ENCODE measurements around the gene ZIC5.

ZIC5 gene

DNA sequence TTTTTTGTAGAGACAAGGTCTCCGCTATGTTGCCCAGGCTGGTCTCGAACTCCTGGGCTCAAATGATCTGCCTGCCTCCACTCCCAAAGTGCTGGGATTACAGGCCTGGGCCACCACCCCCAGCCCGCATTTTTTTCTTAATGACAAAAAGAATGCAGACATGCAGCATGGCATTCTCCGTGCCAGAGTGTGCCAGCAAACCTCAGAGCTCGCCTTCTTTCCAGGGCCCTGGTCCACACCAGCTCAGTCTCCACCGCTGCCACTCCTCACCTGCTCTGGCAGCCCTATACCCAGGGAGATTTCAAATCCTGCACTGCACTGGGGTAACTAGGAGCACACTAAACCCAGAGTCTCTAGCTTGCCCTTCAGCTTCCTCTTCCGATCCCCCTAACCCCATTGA lies 41.7 kb downstream of the ZIC5 start:
- no peak for DNase-seq

DNA sequence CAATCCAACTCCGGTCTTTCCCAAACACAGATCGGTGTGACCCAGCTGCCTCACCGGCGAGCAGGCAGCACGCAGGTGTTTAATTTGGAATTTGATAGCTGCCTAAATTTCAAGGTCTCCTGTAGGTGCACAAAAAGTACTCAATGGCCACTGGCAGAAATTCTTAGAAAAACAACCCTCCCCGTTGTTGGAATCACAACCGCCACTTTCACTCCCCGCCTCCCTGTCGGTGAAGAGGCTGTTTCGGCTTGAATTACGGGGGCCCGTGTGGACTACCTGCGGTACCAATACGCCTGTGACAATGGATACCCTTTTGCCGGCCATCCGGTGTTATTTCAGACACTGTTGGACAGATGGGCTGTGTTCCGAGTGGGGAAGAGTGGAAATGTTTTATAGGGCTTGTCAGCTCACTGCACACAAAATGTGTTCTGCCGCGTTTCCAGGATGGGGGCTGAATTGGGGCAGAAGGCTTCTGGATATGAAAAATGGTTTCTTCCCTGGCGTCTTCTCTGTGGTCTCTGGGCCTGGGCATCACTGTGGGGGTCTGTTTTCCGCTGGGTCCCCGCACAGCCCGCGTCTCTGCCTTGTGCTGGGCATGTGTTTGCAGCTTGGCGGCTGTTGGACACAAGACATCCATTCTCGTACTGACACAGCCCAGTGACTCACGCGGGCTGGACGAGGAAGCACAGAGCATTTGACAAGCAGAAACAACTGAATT lies 45.4 kb downstream of the ZIC5 start:
- DNase-seq = no peak

DNA sequence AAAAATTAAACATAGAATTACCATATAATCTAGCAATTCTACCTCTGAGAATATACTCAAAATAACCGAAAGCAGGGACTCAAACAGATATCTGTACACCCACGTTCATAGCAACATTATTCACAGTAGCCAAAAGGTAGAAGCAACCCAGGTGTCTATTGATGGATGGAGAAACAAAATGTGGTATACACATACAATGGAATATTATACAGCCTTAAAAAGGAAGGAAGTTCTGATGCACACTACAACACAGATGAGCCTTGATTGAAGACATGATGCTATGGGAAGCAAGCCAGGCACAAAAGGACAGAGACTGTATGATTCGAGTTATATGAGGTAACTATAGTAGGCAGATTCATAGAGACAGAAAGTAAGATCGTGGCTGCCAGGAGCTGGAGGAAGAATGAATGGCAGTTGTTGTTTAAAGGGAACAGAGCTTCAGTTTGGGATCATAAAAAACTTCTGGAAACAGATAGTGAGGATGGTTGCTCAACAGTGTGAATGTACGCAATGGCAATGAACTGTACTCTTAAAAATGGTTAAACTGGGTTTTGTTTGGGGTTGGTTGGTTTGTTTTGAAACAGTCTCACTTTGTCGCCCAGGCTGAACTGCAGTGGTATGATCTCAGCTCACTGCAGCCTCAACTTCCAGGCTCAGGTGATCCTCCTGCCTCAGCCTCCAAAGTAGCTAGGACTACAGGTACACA lies 47.5 kb downstream of the ZIC5 start:
- DNase-seq = no peak

DNA sequence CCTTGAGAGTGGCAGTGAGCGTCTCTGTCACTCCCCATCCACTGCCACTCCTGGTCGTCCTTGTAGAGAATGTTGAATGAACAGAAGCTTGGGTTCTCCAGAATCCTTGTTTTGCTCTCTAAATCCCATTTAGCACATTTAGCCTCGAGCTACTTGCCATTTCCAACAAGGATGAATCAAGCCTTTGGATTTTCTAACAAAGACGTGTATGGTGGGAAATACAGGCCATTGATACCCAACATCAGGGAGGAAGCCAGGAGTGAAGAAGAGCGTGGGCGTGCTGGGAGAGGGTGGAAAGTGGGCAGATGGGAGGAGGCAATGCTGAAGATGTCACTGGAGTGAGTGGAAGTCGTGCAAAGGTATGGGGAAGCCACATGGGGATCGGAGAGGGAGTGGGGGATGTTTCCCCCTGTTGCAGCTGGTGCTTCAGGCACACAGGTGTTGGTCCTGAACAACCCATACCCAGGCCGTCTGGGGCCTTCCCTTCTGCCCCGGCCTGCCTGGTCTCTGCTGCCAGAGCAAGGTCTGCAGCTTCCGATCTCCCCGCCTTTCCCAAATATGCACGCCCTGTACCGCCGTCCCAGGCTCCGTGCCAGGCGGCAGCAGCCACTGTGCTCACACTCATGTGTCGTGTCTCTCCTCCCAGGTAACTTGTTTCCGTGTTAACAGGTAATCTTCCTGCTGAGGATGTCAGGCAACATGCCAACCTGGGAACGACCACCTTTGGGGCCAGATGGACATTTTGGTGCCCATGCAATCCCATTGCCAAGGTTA lies 48.7 kb downstream of the ZIC5 start:
- no peak for DNase-seq

DNA sequence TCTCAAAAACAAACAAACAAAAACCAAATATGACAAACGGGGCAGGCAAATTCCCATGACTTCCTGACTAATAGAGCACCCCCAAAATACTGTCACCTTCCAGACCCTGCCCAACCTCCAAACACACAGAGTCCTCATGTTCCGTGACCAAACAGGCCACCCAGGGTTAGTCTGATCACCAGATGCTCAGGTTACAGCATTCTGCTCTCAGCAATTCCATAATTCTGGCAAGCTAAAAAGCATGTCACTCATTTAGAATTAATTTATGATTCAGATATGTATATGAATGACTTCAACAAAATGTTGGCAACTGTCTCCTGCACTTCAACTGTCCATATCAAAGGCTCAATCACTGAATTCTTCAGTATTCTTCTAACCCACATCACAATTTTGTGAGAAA lies 52.4 kb downstream of the ZIC5 start:
- DNase-seq = no peak

DNA sequence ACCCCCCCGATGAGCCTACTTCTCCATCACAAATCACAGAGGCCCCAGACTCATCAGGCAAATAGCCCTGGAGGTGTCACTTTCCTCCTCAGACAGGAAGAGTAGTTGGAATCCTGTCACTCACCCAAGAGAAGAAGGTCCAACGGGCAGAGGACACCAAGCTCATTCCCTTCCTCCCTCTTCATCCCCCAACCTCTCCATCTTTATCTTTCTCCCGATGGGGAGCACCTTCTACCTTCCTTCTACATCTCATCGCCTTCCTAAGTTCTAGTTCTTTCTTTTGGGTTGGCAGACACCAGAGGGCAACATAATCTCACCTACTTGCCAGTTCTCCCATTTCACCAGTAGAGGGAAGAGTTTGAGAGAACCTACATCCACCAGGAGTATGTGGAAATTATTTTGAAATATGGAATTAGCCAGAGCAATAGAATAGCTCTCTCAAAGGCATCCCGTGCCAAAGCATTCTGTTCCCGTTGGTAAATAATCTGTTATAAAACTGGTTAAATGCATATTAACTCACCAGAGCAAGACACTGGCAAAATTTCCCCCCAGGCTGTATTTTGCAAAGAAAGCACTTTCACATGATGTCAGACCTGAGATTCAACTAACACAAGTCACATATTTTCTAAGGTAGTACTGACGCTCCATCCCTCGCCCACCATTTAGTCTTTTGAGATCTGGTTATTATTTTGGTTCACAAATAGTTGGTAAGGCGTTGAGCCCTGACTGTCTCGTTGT lies 55.0 kb downstream of the ZIC5 start:
- no peak for DNase-seq

DNA sequence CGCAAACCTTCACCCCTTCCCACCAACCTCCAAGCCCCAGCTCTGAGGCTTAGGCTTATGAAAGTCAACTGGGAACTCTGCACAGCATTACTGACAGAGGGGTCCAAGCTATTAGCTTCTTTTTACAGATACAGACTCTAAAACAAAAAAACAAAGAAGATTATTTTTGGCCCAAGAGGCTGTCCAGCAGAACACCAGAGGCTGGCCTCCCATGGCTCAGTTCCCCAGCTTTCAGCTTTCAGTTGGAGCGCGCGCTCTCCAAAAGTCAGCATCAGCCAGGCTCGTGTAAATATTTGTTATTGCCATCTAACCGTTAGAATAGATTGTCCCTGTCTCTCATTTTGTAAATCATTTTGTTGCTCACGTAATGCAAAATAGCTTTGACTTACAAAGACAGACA lies 58.4 kb downstream of the ZIC5 start:
- no peak for DNase-seq

Measured in islet precursor cell (in vitro differentiated cells).